Chondrocyte (in vitro differentiated cells): Measurements from ENCODE around the gene CSNK1D. TPM values are rescaled to one million over a fixed set of nuclear protein-coding genes. Genes with fewer than 3 reads are reported as not detected.
A peak's percentile ranks its signal among the peaks of the same experiment; 100 is the strongest.

Experiments
- DNase-seq: peaks from one replicate; pipeline ENCODE4 v3.0.0; 2021; ENCODE audit warnings: mixed read lengths, low spot score
- H3K27ac Mint-ChIP-seq: one replicate; pipeline ENCODE4 v1.8.0; 2021; ENCODE audit warnings: mild to moderate bottlenecking, moderate library complexity, mixed read lengths; ENCODE audit not compliant: unreplicated experiment
- H3K27me3 Mint-ChIP-seq: 2 replicates; pipeline ENCODE4 v1.8.0; 2021; ENCODE audit warnings: low read depth, mixed read lengths
- H3K36me3 Mint-ChIP-seq: 2 replicates; pipeline ENCODE4 v1.8.0; 2021; ENCODE audit warnings: low read depth, mixed read lengths
- H3K4me1 Mint-ChIP-seq: 2 replicates; pipeline ENCODE4 v1.8.0; 2021; ENCODE audit warnings: low read depth, mild to moderate bottlenecking, mixed read lengths
- H3K4me3 Mint-ChIP-seq: one replicate; pipeline ENCODE4 v1.8.0; 2021; ENCODE audit warnings: mild to moderate bottlenecking, moderate library complexity, mixed read lengths; ENCODE audit not compliant: unreplicated experiment
- H3K9me3 Mint-ChIP-seq: 2 replicates; pipeline ENCODE4 v1.8.0; 2021; ENCODE audit warnings: low read depth, mixed read lengths
- CTCF ChIP-seq: fragments of 200-600 bp; sonication (generic); IDR thresholded peaks from 2 replicates; pipeline ENCODE4 v1.5.0; 2021; ENCODE audit warnings: antibody characterized with exemption, mild to moderate bottlenecking, moderate library complexity
- total RNA-seq: library from RNA; stranded (reverse); gene quantifications from 3 replicates; pipeline ENCODE4 v1.2.1, GENCODE V29; 2021

CSNK1D gene
- total RNA-seq, 1 donor from 2014 or later = 93.0 TPM

- Mint-ChIP-seq H3K27ac (no peak overlapping the region), H3K27me3 (no peaks in the 10 kb centered on the region)
Measured at GRCh38 chr17:82294064-82294773, 20.7 kb upstream of the CSNK1D start.

GRCh38 chr17:82292251-82293154 lies 19.0 kb upstream of the CSNK1D start:
- H3K9me3 Mint-ChIP-seq = no peaks in the 10 kb centered on the region
- no peaks in the 10 kb centered on the region for H3K27me3 Mint-ChIP-seq
- no peaks in the 10 kb centered on the region for H3K36me3 Mint-ChIP-seq
- peak overlapping the region; percentile 73 for H3K4me3 Mint-ChIP-seq
- peak; percentile 97 for DNase-seq
- peak overlapping the region; percentile 59 for H3K27ac Mint-ChIP-seq
- peak; percentile 10 for TF ChIP-seq CTCF
- peaks cover 27% of the 10 kb centered on the region for H3K4me1 Mint-ChIP-seq

More at GRCh38 chr17:82294064-82294773, 20.7 kb upstream of the CSNK1D start:
- peaks cover 32% of the 10 kb centered on the region for H3K4me1 Mint-ChIP-seq
- DNase-seq = no peak
- H3K4me3 Mint-ChIP-seq = peak overlapping the region; percentile 62
- TF ChIP-seq CTCF = no peak
- H3K9me3 Mint-ChIP-seq = no peaks in the 10 kb centered on the region
- H3K36me3 Mint-ChIP-seq = no peaks in the 10 kb centered on the region

GRCh38 chr17:82291582-82292250 lies 18.2 kb upstream of the CSNK1D start:
- peaks cover 19% of the 10 kb centered on the region for H3K4me1 Mint-ChIP-seq
- H3K27ac Mint-ChIP-seq = no peak overlapping the region
- H3K27me3 Mint-ChIP-seq = no peaks in the 10 kb centered on the region
- H3K36me3 Mint-ChIP-seq = no peaks in the 10 kb centered on the region
- DNase-seq = no peak
- H3K4me3 Mint-ChIP-seq = peak overlapping the region; percentile 47
- no peaks in the 10 kb centered on the region for H3K9me3 Mint-ChIP-seq
- TF ChIP-seq CTCF = no peak

- Mint-ChIP-seq H3K4me3 (no peak overlapping the region), H3K27me3 (no peaks in the 10 kb centered on the region), H3K4me1 (peaks cover 19% of the 10 kb centered on the region), H3K36me3 (no peaks in the 10 kb centered on the region), H3K27ac (peak overlapping the region; percentile 10), H3K9me3 (no peaks in the 10 kb centered on the region)
- TF ChIP-seq CTCF = no peak
- no peak for DNase-seq
Measured at GRCh38 chr17:82287868-82288801, 14.6 kb upstream of the CSNK1D start.
